HCT116 (cell line): ENCODE data around the gene SLMAP. TPM values are rescaled to one million over a fixed set of nuclear protein-coding genes. Genes with fewer than 3 reads are reported as not detected.

Experiments
- ATAC-seq: fragments of 200-7000 bp; cut with Tn5 transposase; 2 replicates; pipeline ENCODE4 v1.9.1; 2020; ENCODE audit warnings: mild to moderate bottlenecking, moderate library complexity
- BruUV-seq: library from RNA; stranded (reverse); fragments of 400-500 nt; replicated peaks from 2 replicates; lab custom pipeline; 2021; lab: Mats Ljungman, UMichigan
- CTCF ChIA-PET: fragments of 300-600 bp; sonication (Branson Sonifier 250); formaldehyde crosslinking; loops from one replicate; lab custom pipeline; 2021; ENCODE audit warnings: antibody characterized with exemption; lab: Charles Lee
- POLR2A ChIA-PET: fragments of 300-600, 350-600 bp; sonication (Branson Sonifier 250); formaldehyde crosslinking; loops from one replicate; lab custom pipeline; 2021; ENCODE audit warnings: antibody characterized with exemption; lab: Charles Lee
- RAD21 ChIA-PET, 2 experiments: fragments of 300-600 bp; sonication (Branson Sonifier 250); formaldehyde crosslinking; loops; one replicate each; lab custom pipeline; 2023; ENCODE audit warnings: low total read pairs in 2 of 2; ENCODE audit not compliant: uncharacterized antibody in 2 of 2, unreplicated experiment in 2 of 2, low non-redundant PET in 1 of 2; lab: Charles Lee
- DNase-seq: peaks from one replicate; pipeline ENCODE4 v3.0.0-alpha.2; 2010; ENCODE audit warnings: low read depth, low spot score
- H2AFZ ChIP-seq: fragments of 200-600 bp; shearing (Covaris generic), sonication (generic); 2 replicates; pipeline ENCODE4 v1.6.1; 2017; ENCODE audit warnings: low read depth, mixed run types, mixed read lengths, antibody characterized with exemption, low read length; ENCODE audit not compliant: poor library complexity, severe bottlenecking
- H3K27ac ChIP-seq: 2 replicates; pipeline ENCODE4 v1.5.1; 2012; ENCODE audit warnings: low read depth, low read length
- H3K27me3 ChIP-seq: fragments of 200-600 bp; sonication (generic); 2 replicates; pipeline ENCODE4 v1.6.1; 2016; ENCODE audit warnings: mixed run types, low read length, mixed read lengths; ENCODE audit not compliant: insufficient read depth
- H3K36me3 ChIP-seq, 2 experiments: fragments of 200-500 bp in 1 of 2; fragments of 200-600 bp in 1 of 2; sonication (Bioruptor generic) in 1 of 2; sonication (generic) in 1 of 2; 2 replicates each; pipeline versions ENCODE4 v1.5.1 to v1.6.1; 2014 to 2016; ENCODE audit warnings: low read length in 2 of 2, inconsistent platforms in 1 of 2, mixed read lengths in 1 of 2, mixed run types in 1 of 2; ENCODE audit not compliant: insufficient read depth in 2 of 2, control insufficient read depth in 1 of 2
- H3K4me1 ChIP-seq, 2 experiments: fragments of 200-600 bp in 1 of 2; sonication (generic) in 1 of 2; 2 replicates each; pipeline versions ENCODE4 v1.5.1 to v1.6.1; 2012 to 2017; ENCODE audit warnings: low read length in 2 of 2, inconsistent platforms in 1 of 2, mild to moderate bottlenecking in 1 of 2, mixed read lengths in 1 of 2, mixed run types in 1 of 2, moderate library complexity in 1 of 2; ENCODE audit not compliant: insufficient read depth in 2 of 2, control insufficient read depth in 1 of 2
- H3K4me2 ChIP-seq: fragments of 200-600 bp; sonication (generic); 2 replicates; pipeline ENCODE4 v1.6.1; 2017; ENCODE audit warnings: mixed run types, low read length, mixed read lengths
- H3K4me3 ChIP-seq, 2 experiments: fragments of 200-600 bp in 1 of 2; sonication (generic) in 1 of 2; replicated peaks in 1 of 2; 2 replicates each; pipeline ENCODE4 v1.5.1; 2011 to 2016; ENCODE audit warnings: low read length in 2 of 2, control low read depth in 1 of 2, low read depth in 1 of 2, mild to moderate bottlenecking in 1 of 2, mixed read lengths in 1 of 2, mixed run types in 1 of 2
- H3K79me2 ChIP-seq: fragments of 200-600 bp; sonication (generic); 2 replicates; pipeline ENCODE4 v1.6.1; 2017; ENCODE audit warnings: mild to moderate bottlenecking, mixed run types, low read length, moderate library complexity, mixed read lengths; ENCODE audit not compliant: insufficient read depth
- H3K9ac ChIP-seq: fragments of 200-600 bp; sonication (generic); 2 replicates; pipeline ENCODE4 v1.6.1; 2016; ENCODE audit warnings: low read length, mixed read lengths
- H3K9me2 ChIP-seq: fragments of 200-600 bp; sonication (generic), shearing (Covaris generic); 2 replicates; pipeline ENCODE4 v1.6.1; 2017; ENCODE audit warnings: mixed run types, mild to moderate bottlenecking, moderate library complexity; ENCODE audit not compliant: insufficient read depth
- H3K9me3 ChIP-seq, 2 experiments: fragments of 200-500 bp in 1 of 2; fragments of 200-600 bp in 1 of 2; sonication (Bioruptor generic) in 1 of 2; sonication (generic) in 1 of 2; 2 replicates each; pipeline ENCODE4 v1.6.1; 2014 to 2017; ENCODE audit warnings: low read length in 2 of 2, mixed read lengths in 2 of 2, inconsistent platforms in 1 of 2, low read depth in 1 of 2, mild to moderate bottlenecking in 1 of 2, mixed run types in 1 of 2, moderate library complexity in 1 of 2; ENCODE audit not compliant: control insufficient read depth in 1 of 2, insufficient read depth in 1 of 2
- H4K20me1 ChIP-seq: fragments of 200-600 bp; sonication (generic), shearing (Covaris generic); 2 replicates; pipeline ENCODE4 v1.6.1; 2017; ENCODE audit warnings: mixed run types, mild to moderate bottlenecking, moderate library complexity; ENCODE audit not compliant: insufficient read depth
- CBX3 ChIP-seq: IDR thresholded peaks from 2 replicates; pipeline ENCODE4 v1.6.1; 2012; ENCODE audit warnings: low read depth
- ELF1 ChIP-seq: IDR thresholded peaks from 2 replicates; pipeline ENCODE4 v1.6.1; 2012; ENCODE audit warnings: low read depth, borderline replicate concordance
- JUND ChIP-seq: IDR thresholded peaks from 2 replicates; pipeline ENCODE4 v1.6.1; 2012
- POLR2A ChIP-seq: IDR thresholded peaks from 2 replicates; pipeline ENCODE4 v1.7.0; 2011; ENCODE audit warnings: borderline replicate concordance; ENCODE audit not compliant: insufficient read depth, insufficient read length; ENCODE audit errors: extremely low read depth
- POLR2AphosphoS5 ChIP-seq: IDR thresholded peaks from 2 replicates; pipeline ENCODE4 v1.6.1; 2011; ENCODE audit warnings: mild to moderate bottlenecking, low read depth, low read length, moderate library complexity
- RAD21 ChIP-seq: IDR thresholded peaks from 2 replicates; pipeline ENCODE4 v1.6.1; 2012; ENCODE audit warnings: low read depth, mild to moderate bottlenecking
- SIN3A ChIP-seq: IDR thresholded peaks from 2 replicates; pipeline ENCODE4 v1.6.1; 2012; ENCODE audit warnings: low read depth
- SRF ChIP-seq: IDR thresholded peaks from 2 replicates; pipeline ENCODE4 v1.6.1; 2012; ENCODE audit warnings: low read depth
- TCF7L2 ChIP-seq: IDR thresholded peaks from 2 replicates; pipeline ENCODE4 v1.7.0; 2011; ENCODE audit warnings: borderline replicate concordance, inconsistent platforms; ENCODE audit not compliant: insufficient read depth, insufficient read length; ENCODE audit errors: extremely low read depth
- ZFX ChIP-seq: fragments of 450-650 bp; IDR thresholded peaks from 2 replicates; pipeline ENCODE4 v1.6.1; 2017
- intact Hi-C: fragments of 100-400 bp; cut with micrococcal nuclease; formaldehyde crosslinking; loops from 2 replicates; pipeline ENCODE4 v1.10.0; 2022
- total RNA-seq: library from RNA; stranded (reverse); gene quantifications from one replicate; pipeline ENCODE4 v1.2.1, GENCODE V29; 2021; ENCODE audit not compliant: unreplicated experiment
- TF ChIP-seq, protein P1 (sequence below): IDR thresholded peaks from 2 replicates; pipeline ENCODE4 v1.6.1; 2012
- TF ChIP-seq, protein P2 (sequence below): IDR thresholded peaks from 2 replicates; pipeline ENCODE4 v1.6.1; 2012
- TF ChIP-seq, protein P3 (sequence below), 3 experiments: fragments of 200-600 bp in 1 of 3; sonication (generic) in 1 of 3; IDR thresholded peaks in 2 of 3; conservative IDR thresholded peaks in 1 of 3; 2 replicates each; pipeline ENCODE4 v1.5.1; 2012 to 2017; ENCODE audit warnings: low read depth in 2 of 3, low read length in 2 of 3, antibody characterized with exemption in 1 of 3, borderline replicate concordance in 1 of 3, control low read depth in 1 of 3, mild to moderate bottlenecking in 1 of 3, mixed read lengths in 1 of 3, mixed run types in 1 of 3, moderate library complexity in 1 of 3; ENCODE audit not compliant: insufficient read depth in 1 of 3

Gene SLMAP
- total RNA-seq, 1 experiment from 2014 or later: 81.0 TPM

DNA sequence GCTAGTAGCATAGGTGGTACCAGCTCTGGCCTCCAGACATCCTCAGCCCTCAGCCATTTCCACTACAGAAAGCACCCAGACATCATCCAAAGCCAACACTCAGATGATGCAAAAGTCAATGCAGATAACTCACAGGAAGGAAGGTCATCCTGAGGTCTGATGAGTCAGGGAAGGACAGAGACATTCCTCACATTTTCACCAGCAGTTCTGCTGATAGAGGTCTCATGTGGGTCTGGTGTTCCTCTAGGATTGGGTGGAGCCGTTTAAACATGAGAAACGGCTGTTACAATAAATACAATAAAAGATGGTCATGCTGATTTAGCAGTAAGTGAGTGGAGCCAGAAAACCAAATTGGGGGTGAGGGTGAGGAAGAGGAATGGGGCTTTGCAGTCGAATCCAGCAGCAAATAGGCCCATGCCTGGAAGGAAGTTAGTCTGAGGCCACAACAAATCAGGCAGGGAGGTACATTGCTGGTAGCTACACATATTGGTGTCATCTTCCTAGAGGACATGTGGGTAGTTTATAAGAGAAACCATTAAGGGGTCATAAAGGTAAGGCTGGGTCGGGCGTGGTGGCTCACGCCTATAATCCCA is 218.8 kb downstream of the SLMAP start:
- ChIA-PET POLR2A (interaction anchor here (1.0 kb wide), 1 partner anchor 10 kb away, joined by 4 read pairs; no protein-coding TSS in a partner anchor), RAD21 (interaction anchor here in 1 of 2 experiments (0.7 kb wide), 1 partner anchor 578 kb away, joined by 3 read pairs; no protein-coding TSS in a partner anchor), CTCF (no interaction called here)
- ATAC-seq (peak; percentile 76), DNase-seq (peak; percentile 83)
- Histone ChIP-seq H3K27ac (peak overlapping the region; percentile 49), H3K9me2 (no peaks in the 10 kb centered on the region), H3K9me3 (no peaks in the 10 kb centered on the region), H3K36me3 (no peaks in the 10 kb centered on the region), H3K79me2 (no peaks in the 10 kb centered on the region), H3K9ac (peak overlapping the region; percentile 48), H3K4me1 (peaks cover 47 to 80% of the 10 kb centered on the region in 2 experiments), H3K27me3 (no peaks in the 10 kb centered on the region), H2AFZ (peak overlapping the region; percentile 86), H3K4me2 (peak overlapping the region; percentile 80), H4K20me1 (no peaks in the 10 kb centered on the region), H3K4me3 (peak overlapping the region in 1 of 2 experiments; percentile 38; a peak in 2 of 4 replicates)
- TF ChIP-seq POLR2AphosphoS5: peak; percentile 52; the same call in 1 of the 2 replicates
- peak; percentile 10 for TF ChIP-seq TCF7L2
- no peak for TF ChIP-seq SIN3A
- TSS peak; percentile 86 for BruUV-seq
- intact Hi-C loops: no loop called here

DNA sequence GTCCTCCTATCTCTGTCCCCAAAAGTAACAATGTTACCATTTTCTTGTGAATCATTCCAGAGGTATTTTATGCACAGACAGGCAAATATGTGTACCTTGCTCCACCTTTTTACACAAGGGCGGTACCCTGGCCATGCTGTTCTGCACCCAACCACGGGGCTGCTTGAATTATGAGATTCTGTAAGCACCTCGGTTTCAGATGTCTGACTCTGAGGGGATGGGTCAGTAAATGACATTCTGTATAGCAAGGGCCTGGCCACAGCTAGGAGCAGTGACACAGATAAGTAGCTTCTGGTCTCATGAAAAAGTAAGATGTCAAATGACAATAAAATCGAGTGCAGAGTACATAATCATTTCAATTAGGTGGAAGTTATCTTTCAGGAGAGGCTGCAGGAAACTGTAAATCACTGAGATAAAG is 221.7 kb downstream of the SLMAP start:
- CTCF ChIA-PET: no interaction called here
- H3K9me2 ChIP-seq: no peaks in the 10 kb centered on the region
- H3K36me3 ChIP-seq: no peaks in the 10 kb centered on the region
- peak overlapping the region; percentile 54 for H3K4me2 ChIP-seq
- no peak overlapping the region for H3K4me3 ChIP-seq
- H3K9ac ChIP-seq: peak overlapping the region; percentile 13; the same call in 1 of the 2 replicates
- H3K27me3 ChIP-seq: no peaks in the 10 kb centered on the region
- no TSS peak for BruUV-seq
- H3K4me1 ChIP-seq: peaks cover 27 to 54% of the 10 kb centered on the region in 2 experiments
- POLR2A ChIA-PET: no interaction called here
- DNase-seq (peak; percentile 28), ATAC-seq (peak; percentile 71)
- TF ChIP-seq ELF1 (no peak), POLR2A (no peak), JUND (no peak), SRF (no peak), CBX3 (no peak), ZFX (no peak), RAD21 (no peak)
- TF ChIP-seq, protein P1, sequence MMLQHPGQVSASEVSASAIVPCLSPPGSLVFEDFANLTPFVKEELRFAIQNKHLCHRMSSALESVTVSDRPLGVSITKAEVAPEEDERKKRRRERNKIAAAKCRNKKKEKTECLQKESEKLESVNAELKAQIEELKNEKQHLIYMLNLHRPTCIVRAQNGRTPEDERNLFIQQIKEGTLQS: no peak
- TF ChIP-seq, protein P2, sequence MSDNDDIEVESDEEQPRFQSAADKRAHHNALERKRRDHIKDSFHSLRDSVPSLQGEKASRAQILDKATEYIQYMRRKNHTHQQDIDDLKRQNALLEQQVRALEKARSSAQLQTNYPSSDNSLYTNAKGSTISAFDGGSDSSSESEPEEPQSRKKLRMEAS: no peak
- TF ChIP-seq, protein P3, sequence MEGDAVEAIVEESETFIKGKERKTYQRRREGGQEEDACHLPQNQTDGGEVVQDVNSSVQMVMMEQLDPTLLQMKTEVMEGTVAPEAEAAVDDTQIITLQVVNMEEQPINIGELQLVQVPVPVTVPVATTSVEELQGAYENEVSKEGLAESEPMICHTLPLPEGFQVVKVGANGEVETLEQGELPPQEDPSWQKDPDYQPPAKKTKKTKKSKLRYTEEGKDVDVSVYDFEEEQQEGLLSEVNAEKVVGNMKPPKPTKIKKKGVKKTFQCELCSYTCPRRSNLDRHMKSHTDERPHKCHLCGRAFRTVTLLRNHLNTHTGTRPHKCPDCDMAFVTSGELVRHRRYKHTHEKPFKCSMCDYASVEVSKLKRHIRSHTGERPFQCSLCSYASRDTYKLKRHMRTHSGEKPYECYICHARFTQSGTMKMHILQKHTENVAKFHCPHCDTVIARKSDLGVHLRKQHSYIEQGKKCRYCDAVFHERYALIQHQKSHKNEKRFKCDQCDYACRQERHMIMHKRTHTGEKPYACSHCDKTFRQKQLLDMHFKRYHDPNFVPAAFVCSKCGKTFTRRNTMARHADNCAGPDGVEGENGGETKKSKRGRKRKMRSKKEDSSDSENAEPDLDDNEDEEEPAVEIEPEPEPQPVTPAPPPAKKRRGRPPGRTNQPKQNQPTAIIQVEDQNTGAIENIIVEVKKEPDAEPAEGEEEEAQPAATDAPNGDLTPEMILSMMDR (IDR thresholded peaks at IDR 0.05 in 2 of 3, conservative IDR thresholded peaks at IDR 0.05 in 1 of 3; ENCODE audit: borderline replicate concordance in 1 of 3, insufficient read depth in 1 of 3, low read depth in 2 of 3, low read length in 2 of 3): no peak
- H3K27ac ChIP-seq: no peak overlapping the region
- H4K20me1 ChIP-seq: no peaks in the 10 kb centered on the region
- H3K9me3 ChIP-seq: no peaks in the 10 kb centered on the region
- H2AFZ ChIP-seq: peak overlapping the region; percentile 97
- no peaks in the 10 kb centered on the region for H3K79me2 ChIP-seq
- RAD21 ChIA-PET: no interaction called here
- intact Hi-C loops: no loop called here
